ENCODE results near the gene TNNC1. TPM values are rescaled to one million over a fixed set of nuclear protein-coding genes. Genes with fewer than 3 reads are reported as not detected.

The TNNC1 gene
- total RNA-seq, 1 experiment from 2014 or later: 5.6 TPM

GRCh38 chr3:52444860-52445793 lies 8.7 kb downstream of the TNNC1 start, which contains the start of gene SEMA3G:
Gene SEMA3G, minus strand, starts transcription at chr3:52445103. Its CDS starts 76 bp downstream, at chr3:52445027.
- Histone ChIP-seq H2BK15ac (ENCODE audit: low read depth, low read length) (no peak within 1 kb of the TSS), H3K23ac (ENCODE audit: insufficient read length, low read depth, low read length) (no peak within 1 kb of the TSS), H3K23me2 (ENCODE audit: insufficient read length, low read depth, low read length, poor library complexity, severe bottlenecking) (no peaks in the 10 kb centered on the region), H4K20me1 (ENCODE audit: control insufficient read depth, insufficient read depth, insufficient read length) (no peaks in the 10 kb centered on the region), H2BK5ac (ENCODE audit: insufficient read length, low read length) (no peak within 1 kb of the TSS), H2BK20ac (ENCODE audit: low read depth, low read length, poor library complexity, severe bottlenecking) (no peak within 1 kb of the TSS), H3T11ph (ENCODE audit: low read length) (no peak within 1 kb of the TSS), H3K14ac (ENCODE audit: insufficient read depth, low read length) (no peak within 1 kb of the TSS), H3K18ac (ENCODE audit: insufficient read length, low read depth, low read length) (peak within 1 kb of the TSS; percentile 43), H3K56ac (ENCODE audit: insufficient read length, low read depth, low read length) (no peak within 1 kb of the TSS), H4K91ac (ENCODE audit: insufficient read length, low read depth, low read length) (no peak within 1 kb of the TSS), H4K5ac (ENCODE audit: insufficient read length, low read depth, low read length) (peak within 1 kb of the TSS; percentile 33), H3K4ac (ENCODE audit: low read depth, low read length) (no peak within 1 kb of the TSS), H3K4me2 (ENCODE audit: insufficient read depth, insufficient read length, low read length) (no peak within 1 kb of the TSS), H3K9me3 (ENCODE audit: control insufficient read depth, low read depth, low read length) (no peaks in the 10 kb centered on the region), H2BK120ac (ENCODE audit: low read depth, low read length, poor library complexity, severe bottlenecking) (no peak within 1 kb of the TSS), H4K8ac (replicated peaks; ENCODE audit: insufficient read length, low read depth, low read length) (no peak within 1 kb of the TSS), H3K27ac (ENCODE audit: insufficient read length, low read depth, low read length) (no peak within 1 kb of the TSS), H2AK5ac (ENCODE audit: insufficient read length, low read length) (no peak within 1 kb of the TSS), H3K79me2 (ENCODE audit: insufficient read depth, low read length) (no peaks in the 10 kb centered on the region), H2BK12ac (ENCODE audit: insufficient read length, low read depth, low read length) (no peak within 1 kb of the TSS), H3K79me1 (ENCODE audit: insufficient read depth, low read depth, low read length, poor library complexity, severe bottlenecking) (no peaks in the 10 kb centered on the region), H2AFZ (ENCODE audit: low read length) (no peak within 1 kb of the TSS), H3K9ac (ENCODE audit: extremely low read depth, insufficient read length, low read length) (no peak within 1 kb of the TSS), H3K4me1 (ENCODE audit: insufficient read depth, low read length) (no peaks in the 10 kb centered on the region; the same call in 1 of the 2 replicates), H3K27me3 (ENCODE audit: insufficient read depth, low read length) (no peaks in the 10 kb centered on the region)
- no peak within 1 kb of the TSS; a peak in 1 of 7 replicates for H3K27ac Mint-ChIP-seq
- TF ChIP-seq CTCF (conservative IDR thresholded peaks at IDR 0.05): peak; percentile 68
- no CpG with 5 or more reads among the region's 19 CpGs for WGBS (ENCODE audit: extremely low coverage, insufficient read length, low lambda C conversion rate)
- H3K4me3 Mint-ChIP-seq: peak within 1 kb of the TSS; percentile 21 to 67
- peaks cover 6% of the 10 kb centered on the region for H3K27me3 Mint-ChIP-seq (ENCODE audit: low read depth)
- no peaks in the 10 kb centered on the region; a peak in 1 of 7 replicates for H3K36me3 Mint-ChIP-seq (ENCODE audit: insufficient read depth in 1 of 3, low read depth in 3 of 3)
- peaks cover 16 to 21% of the 10 kb centered on the region in 2 experiments for H3K4me1 Mint-ChIP-seq
- H3K9me3 Mint-ChIP-seq: no peaks in the 10 kb centered on the region
- DNase-seq: peak; percentile 90
